GM18520 (cell line): ENCODE measurements around the gene FOXF2.

Source experiments
- ATAC-seq: cut with Tn5 transposase; IDR thresholded peaks from one replicate; pipeline ENCODE4 v1.9.1; 2021; ENCODE audit not compliant: unreplicated experiment

Gene FOXF2

DNA sequence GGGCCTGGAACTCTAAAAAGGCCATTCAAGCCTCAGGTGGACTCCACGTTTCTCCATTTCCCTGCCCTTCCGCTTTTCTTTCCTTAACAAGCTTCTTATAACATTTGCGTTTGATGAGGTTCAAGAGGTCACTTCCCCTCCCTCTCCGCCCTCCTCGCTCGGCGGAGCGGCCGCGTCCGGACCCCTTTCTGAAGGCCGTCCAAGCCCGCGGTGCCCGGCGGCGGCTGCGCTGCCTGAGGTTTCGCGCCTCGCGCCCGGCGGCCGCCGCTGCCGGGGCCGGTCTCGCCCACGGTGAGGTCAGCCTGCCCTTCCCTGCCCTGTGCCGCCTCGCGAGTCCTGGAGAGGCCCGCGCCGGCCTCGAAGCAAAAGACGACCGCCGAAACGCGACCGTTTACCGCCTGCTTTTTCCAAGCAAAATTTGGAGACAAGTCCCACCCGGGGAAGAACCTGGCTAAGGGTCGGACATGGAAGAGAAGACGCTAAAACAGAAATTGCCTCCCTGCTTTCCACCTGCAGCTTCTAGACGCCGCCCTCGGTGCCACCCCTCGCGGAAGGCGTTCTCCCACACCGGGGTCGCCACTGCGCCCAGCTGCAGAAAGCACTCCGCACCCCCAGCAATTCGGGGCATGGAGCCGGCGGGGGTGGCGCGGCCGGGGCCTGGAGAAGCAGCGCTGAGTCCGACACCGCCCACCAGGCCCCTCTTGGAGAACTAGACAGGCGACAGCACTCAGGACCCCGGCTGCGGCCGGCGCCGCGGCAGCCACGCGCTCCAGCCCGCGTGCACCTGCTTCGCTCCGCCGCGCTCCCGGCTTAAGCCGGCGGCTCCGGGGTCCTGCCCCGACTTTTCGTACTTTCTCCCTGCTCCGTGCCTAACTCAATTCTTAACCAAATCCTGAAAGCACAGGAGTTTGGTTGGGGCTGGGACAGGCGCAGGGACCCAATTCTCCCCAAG lies 11.0 kb upstream of the FOXF2 start:
- ATAC-seq, result no peak

DNA sequence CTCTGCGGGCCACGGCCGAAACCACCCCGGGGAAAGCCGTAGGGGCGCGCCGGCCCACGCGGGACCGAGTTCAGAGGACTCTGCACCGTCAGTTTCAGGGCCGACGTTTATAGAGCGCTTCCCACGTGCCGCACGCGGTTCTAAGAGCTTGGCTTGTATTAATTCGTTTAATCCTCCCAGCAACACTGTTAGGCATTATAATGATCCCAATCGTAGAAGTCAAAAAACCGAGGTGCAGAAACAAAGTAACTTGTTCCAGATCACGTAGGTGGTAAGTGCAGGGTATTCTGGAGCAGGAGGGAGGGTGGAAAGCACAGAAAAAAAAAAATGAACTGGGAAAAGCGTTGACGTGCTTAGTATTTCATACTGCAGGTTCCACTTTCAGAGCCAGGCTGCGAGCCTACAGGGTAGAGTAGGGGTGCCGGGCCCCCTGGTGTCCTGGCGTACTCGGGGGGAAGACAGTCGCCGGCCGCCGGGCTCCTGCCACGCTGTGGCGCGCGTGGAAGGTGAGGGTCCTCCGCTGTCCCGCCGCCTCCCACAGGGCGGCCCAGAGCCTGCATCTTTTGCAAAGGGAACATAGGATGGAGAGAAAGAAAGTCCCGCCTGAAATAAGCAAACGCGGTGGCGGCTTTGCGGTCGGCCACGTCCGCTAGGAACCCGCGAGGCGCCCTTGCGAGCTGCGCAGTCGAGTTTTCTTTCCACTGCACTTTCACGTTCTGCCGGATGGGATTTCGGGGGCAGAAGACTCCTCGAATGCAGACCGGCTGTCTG lies 10.2 kb upstream of the FOXF2 start:
- ATAC-seq, result no peak

DNA sequence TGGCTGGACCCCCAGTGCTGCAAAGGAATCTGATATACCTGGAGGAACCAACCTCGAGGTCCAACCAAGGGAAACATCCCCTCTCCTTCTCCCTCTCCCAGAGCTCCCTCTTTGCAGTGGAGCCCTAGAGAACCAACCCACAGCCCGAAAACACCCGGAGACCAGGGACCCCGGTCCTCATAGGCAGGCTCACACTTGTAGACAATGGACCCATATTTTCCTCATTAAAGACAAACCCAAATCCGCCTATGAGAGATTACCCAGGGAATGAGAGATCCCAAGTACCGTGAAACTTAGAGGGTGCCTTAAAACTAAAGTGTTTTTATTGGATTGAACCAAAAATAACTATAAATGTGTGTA lies 9.6 kb upstream of the FOXF2 start:
- ATAC-seq, result no peak

DNA sequence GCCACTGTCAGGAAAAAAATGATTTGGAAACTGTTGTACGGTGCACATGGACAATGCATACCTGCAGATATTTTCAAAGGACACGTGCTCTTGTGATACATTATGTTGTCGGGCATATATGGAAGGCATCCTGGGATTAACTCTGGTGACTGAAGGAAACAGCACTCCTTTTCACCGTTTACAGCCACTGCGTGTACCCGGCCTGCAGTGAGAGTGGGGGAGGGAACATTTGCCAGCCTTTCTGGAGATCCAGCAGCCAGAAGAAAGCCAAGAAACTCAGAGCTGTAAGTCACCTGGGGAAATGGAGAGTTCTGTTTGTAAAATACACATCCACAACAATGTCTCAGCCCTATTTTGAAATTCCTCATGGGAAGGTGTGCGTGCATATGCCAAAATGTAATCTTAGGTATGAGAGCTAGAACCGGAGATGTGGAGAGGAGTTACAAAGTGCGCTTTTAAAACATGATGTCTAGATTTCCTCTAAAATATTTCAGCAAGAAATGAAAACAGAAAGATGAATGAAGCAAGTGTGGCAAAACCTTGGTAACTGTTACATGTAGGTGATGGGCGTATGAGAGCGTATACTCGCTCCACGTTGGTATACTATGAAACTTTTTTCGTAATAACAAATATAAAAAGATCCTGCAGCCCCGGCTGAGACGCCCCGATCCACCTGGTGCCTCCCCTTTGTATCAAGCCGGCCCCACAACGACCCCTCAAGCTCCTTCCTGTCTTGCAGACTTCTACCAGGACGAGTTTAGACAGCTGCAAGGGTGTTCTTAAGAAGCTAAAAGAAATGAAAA lies 8.6 kb upstream of the FOXF2 start:
- ATAC-seq, result no peak

DNA sequence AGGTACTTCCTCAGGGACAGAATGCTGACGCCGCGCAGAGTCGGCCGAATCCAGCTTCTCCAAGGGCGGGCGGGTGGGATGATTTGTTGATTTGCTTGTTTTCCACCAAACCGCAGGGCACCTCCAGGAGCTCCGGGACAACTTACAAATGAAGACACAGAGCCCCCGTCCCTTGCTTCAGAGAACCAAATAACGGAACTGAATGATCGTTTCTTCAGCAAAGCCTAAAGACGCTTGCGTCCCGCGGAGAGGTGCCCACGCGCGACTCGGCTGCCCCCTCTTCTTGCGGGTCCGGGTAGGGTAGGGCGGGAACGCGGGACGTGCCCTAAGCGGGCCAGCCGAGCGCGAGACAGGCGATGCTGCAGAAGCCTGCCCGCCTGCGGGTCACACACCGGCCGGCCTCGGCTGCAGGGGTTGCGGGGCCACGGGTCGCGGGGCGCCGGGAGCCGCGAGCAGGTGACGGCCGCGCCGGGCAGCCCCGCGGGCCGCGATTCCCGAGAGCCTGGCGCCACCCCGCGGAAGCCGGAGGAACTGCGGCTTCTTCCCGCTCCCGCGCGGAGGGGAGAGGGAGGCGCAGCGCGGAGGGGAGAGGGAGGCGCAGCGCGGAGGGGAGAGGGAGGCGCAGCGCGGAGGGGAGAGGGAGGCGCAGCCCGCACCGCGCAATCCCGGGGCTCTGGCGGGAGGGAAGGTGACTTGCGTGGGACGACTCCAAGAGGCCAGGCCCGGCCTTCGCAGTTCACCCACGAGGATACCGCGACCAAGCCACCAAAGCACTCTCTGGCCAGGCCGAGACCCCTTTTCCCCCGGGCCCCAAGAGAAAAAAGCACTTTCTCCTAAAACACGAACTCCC lies 7.7 kb upstream of the FOXF2 start:
- no peak for ATAC-seq

DNA sequence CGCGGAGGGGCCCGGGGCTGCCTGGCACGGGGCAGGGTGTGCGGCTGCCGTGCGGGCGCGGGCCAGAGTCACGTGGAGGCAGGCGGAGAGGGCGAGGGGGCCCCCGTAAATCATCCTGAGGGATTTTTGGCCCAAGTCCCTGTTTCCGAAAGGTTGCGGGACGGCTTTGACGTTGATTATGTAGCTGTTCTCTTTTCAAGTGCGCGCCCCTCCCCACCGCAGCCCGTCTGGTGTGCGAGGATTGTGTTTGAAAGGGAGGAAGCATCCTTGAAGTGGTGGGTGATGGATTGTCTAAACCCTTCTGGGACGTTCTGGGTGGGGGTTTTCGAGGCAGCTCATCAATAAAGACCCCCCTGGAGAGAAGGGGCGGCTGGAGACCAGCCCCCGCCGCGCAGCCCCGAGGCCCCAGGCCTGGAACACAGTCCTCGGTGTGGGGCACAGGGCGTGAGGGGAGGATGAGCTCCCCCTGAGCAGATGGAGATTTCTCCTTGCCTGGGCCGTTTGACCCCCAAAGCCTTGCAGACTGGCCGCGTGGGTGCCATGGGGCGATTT lies 7.0 kb upstream of the FOXF2 start:
- ATAC-seq, result no peak

DNA sequence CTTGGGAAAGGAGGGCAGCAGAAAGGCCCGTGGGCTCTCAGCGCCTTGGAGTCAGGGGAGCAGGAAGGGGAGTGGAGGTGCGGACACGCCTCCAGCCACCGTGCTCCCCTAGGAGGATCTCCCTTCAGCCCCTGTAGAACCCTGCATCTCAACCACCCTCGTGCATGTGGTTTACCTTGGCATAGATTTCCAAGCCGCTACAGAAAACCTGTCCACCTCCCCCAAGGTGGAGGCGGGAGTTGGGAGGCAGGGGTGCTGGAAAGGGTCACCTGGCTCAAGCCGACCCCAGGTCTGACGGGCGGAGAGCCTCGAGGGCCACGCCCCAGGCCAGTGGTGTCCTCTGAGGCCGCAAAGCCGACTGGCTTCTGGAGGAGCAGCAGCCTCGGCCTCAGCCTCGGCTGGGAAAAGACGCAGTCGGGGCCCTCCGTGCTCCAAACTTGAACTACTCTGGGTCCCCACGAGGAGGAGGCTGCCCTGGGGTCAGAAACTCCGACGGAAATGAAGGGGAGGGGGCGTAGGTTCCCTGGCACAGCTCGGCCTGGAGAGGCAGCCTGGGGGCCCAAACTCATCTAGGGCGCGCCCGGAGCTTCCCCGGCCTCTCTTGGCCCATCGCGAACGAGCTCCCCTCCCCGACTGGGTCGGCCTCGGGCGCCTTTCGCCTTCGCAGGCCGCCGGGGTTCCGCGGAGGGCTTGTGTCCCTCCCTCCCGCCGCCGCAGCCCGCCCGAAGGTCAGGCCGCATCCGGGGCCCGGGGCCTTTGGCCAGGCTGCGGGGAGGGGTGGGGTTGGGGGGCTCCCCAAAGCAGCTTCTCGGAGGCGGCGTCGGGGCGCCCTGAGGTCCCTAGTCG lies 6.3 kb upstream of the FOXF2 start:
- ATAC-seq, result no peak

DNA sequence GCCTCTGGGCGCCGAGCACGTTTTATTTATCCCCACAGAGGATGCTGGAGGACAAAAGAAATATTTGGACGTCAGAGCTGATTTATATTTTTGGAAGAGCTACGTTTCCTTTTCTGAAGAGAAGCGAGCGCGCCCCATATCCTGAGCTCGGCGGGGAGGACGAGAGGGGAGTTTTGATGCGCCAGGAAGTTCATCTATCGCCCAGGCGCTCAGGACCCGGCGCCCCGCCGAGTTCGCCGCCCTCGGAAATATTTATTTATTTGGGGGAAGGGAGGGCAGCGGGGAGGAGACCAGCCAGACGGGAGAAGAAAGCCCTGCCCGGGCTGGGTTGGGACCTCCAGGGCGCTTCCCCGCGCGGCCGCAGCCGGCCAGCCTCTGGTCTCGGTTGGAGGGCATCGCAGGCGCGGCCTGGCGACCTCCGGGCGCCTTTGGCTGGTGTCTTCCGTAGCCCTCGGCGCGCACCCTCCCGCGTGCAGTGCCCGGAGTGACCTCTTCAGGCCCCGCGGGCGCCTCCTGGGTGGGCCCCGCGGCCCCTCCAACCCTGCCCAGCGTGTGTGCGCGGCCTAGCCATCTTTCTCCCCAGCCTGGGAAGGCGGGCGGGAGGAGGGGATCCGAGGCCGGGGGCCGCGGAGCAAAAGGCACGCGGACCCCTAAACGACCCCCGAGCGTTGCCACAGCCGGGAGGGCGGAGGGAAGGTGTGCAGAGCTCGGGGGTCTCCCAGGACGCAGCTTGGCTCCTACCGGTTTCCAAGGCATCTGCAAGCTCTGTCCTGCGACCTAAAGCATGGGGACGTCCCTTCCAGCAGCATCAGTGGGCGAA lies 5.4 kb upstream of the FOXF2 start:
- ATAC-seq, result no peak

DNA sequence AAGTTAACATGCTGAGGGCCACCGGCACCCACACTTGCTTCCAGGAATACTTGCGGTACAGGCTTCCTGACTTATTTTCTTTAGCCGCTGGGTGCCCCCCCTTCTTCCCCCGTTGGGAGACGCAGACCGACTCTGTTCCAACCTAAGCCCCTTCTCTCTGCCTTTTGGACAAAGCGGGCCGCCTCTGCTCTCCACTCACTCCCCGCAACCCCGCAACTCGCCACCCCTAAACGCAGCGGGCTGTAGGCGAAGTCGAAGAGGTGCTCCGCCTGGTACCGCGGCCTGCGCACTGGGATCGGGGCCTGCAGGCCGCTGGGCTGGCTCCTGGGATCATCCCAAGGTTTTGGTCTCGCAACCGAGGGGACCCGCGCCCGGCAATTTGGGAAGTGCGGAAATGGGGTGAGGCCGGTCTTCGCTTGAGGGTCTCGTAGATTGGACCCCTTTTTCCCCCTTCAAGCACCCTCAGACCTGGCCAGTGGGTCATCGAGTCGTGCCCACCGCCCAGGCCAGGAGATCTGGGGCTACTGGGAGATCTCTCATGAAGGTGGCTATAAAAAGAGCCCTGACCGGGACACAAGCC lies 4.7 kb upstream of the FOXF2 start:
- ATAC-seq, result no peak

DNA sequence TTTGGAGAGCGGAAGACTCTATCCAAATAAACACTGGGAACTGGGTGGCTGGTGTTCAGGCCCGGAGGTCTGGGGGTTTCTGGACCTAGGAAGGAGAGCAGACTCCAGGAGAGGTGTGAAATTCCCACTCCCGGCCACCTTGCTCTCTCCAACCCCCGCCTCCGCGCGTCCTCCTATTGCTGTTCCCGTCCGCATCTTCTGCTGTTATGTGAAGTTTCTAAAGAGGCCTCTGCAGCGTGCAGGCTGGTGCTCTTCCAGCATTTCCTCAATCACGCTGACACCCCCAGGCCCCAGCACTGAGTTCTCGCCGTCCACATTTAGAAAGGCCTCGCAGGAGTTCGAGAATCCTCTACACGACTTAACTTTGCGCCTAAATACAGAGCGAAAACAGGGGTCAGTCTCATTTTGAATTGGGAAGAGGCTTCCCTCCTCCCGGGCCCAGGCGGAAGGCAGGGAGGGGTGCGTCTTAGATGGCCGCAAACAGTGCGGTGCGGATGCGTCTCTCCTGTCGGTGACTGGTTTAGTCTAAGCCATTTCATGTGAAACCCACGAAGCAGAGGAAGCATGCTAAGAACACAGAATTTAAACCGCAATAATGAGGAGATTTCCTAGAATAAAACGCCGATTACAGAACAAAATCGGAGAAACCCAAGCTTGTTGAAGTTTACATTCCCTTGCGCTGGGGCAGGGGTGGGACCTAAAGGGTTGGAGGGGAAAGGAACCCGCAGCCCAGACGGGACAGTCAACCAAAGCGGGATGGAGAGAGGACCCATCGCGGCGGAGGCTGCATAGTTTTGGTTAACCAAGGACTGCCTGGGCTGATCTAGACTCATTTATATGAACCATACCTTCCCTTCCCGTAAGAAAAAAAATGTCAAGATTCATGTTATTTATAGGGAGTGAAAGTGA lies 4.0 kb upstream of the FOXF2 start:
- no peak for ATAC-seq

DNA sequence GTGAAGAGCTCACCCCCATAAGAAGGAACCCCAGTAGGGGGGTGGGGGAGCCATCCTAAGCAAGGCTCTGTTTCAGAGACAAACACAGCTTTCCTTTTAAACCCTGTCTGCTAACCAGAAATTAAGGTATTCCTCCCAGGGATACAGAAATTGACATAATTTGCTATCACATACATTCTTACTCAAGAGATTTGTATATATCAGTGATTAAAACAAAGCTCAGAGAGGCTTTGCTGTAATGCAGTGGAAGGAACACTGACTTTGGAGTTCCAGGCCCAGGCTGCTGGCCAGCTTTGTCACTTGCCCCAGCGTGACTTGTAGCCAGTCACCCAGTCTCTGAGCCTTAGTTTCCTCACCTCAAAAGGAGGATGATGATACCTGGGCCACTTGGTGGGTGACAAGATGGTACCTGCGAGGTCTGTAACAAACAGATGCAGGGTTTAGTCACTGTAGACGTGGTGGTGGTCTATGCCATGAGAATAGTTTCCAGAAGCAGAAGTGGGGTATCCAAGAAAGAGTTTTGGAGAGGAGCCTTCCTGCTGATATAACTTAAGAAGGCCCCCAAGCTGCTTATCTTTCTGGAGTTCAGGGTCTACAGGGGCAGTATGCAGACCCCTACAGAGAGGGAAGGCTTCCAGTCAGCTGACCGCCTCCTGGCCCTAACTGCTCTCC lies 3.2 kb upstream of the FOXF2 start:
- ATAC-seq, result no peak

DNA sequence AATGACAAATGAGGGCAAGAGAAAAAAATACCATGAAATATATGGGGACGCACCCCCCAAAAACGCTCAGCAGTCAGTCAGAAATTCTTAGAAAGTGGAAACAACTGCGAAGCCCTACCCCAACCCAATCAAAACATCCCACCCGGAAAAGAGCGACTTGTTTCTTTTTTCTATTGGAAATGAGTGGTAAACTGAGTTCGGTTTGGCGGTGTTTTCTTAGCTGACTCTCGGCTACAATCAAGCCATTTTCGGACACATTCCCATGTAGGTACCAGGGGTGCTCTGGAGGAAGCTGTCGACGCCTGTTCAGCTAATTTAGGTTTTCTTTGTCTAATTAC lies 1.9 kb upstream of the FOXF2 start:
- ATAC-seq, result no peak

DNA sequence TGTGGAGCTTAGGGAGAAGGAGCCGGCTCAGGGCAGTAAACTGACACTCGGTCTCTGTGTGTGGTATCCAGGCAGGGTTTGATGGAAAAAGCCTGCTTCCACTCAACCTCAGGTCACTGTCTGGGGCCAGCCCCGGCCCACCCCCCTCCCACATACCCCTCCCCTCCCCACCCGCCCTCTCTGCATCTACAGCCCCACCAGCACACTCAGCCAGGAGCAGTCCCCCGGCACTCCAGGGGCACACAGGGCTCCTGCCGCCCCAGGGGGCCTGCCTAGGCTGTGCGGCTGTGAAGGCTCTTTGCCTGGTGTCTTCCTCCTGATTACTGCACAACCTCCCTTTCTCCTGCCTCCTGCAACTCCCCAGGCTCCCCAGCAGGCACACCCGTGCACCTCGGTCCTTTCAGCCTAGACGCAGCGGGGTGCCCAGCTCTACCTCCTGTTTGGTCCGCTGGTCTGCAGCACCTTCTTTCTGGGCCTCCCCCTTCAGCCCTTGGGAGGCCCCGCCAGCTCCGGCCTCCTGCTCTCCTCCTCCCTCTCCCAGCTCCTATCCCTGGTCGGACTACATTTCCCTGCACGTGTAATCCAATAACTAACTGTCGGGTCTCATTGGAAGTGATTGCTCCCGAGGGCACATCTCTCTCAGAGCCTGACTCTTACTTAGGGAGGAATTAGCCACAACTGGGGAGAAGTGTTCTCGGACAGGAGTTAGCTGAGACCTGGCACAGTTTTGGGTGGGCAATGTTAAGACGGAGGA lies 1.3 kb upstream of the FOXF2 start:
- ATAC-seq, result no peak

DNA sequence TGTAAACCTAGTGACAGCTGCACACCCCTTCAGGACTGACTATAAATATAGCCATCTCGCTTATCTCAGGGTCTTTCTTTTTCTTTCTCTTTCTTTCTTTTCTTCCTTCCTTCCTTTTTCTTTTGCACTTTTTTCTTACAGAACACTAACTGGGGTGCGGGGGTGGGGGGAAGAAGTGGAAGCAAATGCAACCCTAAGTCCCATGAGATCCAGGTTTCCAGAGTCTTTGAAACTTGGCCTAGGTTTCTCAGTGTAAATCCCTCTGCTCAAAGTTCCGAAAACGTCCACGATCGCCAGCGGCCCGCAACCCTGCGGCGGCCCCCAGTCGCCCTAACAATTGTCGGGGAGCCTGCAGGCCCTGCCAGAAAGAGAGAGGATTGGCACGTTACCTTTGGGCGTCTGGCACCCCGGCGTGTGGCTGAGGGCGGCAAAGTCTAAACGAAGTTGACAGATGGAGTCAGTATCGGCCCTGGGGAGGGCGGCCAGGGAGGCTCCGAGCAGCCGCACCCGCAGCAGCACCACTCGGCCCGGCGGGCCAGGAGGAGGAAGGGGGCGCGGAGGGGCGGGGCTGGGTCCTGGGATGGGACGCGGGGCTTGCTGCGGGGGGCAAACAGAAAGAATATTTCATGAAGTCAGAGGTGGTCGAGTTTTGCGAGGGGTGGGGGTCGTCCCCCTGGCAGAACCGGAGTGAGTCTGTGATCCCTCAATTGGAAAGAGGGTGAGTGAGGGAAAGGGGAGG lies 577 bp upstream of the FOXF2 start:
- no peak for ATAC-seq
